GM21576 (cell line): ENCODE measurements around the gene LAMC3.

Experiments used
- ATAC-seq: cut with Tn5 transposase; IDR thresholded peaks from one replicate; pipeline ENCODE4 v1.9.1; 2021; ENCODE audit warnings: mild to moderate bottlenecking, moderate library complexity; ENCODE audit not compliant: unreplicated experiment

Gene LAMC3

GRCh38 chr9:131068076-131068816, 59.3 kb downstream of the LAMC3 start:
- ATAC-seq, result no peak

- no peak for ATAC-seq
Measured at GRCh38 chr9:131069699-131070098, 60.7 kb downstream of the LAMC3 start.

- ATAC-seq, result no peak
Measured at GRCh38 chr9:131072107-131072870, 63.3 kb downstream of the LAMC3 start.

GRCh38 chr9:131072871-131073237, 63.9 kb downstream of the LAMC3 start:
- ATAC-seq, result no peak

DNA sequence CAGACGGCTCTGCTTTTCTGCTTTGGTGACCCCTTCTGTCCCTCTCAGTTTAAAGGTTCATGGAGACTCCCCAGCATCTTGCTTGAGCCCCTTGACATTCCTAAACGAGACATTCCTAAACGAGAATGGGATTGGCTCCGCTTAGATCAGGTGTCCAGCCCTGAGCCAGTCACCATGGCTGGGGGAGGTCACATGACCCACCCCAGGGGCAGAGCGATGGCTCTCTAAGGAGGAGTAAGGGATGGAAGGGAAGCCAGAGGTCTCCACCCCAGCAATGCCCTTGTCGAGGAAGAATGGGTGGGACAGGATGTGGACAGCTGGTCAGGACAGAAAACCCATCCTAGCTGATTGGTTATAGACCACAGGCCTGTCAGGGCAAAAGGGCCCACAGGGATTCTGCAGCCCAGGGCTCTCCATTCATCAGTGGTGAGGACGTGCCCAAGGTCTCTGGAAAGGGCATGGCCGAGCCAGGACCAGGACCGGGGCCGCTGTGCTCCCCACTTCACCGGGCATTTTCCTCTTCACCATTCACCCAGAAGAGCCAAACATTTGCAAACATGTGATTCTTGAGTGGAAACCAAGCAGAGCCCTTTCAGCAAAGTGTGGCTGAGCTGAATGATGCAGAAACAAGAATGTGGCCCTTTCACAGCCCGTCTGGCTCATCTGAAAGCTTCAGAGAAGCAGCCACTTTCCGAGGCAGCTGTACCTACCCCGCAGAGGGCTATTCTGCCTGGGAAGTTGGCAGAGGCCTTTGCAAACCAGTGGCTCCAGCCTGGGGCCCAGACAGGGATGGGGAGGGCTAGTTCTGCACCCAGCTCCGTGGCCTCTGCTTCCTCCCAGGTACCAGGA, 67.6 kb downstream of the LAMC3 start:
- no peak for ATAC-seq

GRCh38 chr9:131078427-131079366, 69.7 kb downstream of the LAMC3 start:
- no peak for ATAC-seq

- no peak for ATAC-seq
Measured at GRCh38 chr9:131080589-131080988, 71.6 kb downstream of the LAMC3 start.

DNA sequence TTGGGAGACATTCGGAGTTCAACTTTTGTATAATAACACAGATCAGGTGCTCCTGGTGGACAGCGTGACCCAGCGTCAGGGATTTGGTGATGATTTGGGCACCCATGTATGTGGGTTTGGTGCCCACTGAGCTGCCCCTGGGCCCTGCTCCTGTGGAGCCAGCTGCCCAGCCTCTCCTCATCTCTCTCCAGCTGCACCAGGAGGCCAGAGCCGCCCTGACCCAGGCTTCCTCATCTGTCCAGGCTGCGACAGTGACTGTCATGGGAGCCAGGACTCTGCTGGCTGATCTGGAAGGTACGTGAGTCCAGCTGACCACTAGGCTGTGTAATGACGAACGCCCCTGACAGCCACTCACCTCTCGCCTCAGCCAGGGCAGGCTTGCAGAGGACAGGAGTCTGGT, 72.9 kb downstream of the LAMC3 start:
- no peak for ATAC-seq

GRCh38 chr9:131082774-131083512, 74.0 kb downstream of the LAMC3 start:
- no peak for ATAC-seq

- no peak for ATAC-seq
Measured at GRCh38 chr9:131084661-131085369, 75.8 kb downstream of the LAMC3 start.

DNA sequence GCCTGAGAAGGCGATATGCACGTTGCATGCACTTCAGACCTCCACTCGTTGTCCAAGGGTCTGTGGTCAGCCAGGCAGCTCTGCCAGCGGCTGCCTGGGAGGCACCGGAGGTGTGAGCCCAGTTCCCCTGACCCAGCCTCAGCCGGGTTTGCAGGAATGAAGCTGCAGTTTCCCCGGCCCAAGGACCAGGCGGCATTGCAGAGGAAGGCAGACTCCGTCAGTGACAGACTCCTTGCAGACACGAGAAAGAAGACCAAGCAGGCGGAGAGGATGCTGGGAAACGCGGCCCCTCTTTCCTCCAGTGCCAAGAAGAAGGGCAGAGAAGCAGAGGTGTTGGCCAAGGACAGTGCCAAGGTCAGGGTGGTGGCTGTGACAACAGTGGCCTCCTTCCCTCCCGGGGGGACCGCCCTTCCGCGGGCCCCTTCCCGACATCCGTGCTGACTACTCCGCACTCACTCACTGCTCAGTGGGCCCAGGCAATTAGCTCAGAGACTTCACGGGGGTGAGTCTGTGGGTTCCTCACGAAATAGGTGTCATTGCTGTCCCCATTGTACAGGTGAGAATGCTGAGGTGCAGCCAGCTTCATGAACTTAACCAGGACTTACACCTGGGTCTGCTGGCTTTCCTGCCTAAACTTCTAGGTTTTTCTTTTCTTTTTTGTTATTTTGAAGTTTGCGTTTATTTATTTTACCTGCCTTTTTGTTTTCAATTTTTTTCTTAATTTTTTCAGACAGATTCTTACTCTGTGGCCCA, 76.6 kb downstream of the LAMC3 start:
- no peak for ATAC-seq

DNA sequence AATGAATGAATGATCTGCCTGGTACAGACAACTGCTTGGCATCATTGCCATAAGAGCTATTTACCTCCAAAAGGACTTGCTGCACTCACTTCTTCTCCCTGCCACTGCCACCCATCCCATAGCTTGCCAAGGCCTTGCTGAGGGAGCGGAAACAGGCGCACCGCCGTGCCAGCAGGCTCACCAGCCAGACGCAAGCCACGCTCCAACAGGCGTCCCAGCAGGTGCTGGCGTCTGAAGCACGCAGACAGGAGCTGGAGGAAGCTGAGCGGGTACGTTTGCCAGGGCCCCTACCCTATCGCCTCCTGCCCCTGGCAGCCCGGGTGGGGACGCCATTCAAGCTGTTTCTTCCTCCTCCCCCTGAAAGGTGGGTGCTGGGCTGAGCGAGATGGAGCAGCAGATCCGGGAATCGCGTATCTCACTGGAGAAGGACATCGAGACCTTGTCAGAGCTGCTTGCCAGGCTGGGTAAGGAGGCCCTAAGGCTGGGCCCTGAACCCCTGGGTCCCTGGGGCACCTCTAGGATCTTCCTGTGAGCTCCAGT, 78.5 kb downstream of the LAMC3 start:
- ATAC-seq, result no peak

DNA sequence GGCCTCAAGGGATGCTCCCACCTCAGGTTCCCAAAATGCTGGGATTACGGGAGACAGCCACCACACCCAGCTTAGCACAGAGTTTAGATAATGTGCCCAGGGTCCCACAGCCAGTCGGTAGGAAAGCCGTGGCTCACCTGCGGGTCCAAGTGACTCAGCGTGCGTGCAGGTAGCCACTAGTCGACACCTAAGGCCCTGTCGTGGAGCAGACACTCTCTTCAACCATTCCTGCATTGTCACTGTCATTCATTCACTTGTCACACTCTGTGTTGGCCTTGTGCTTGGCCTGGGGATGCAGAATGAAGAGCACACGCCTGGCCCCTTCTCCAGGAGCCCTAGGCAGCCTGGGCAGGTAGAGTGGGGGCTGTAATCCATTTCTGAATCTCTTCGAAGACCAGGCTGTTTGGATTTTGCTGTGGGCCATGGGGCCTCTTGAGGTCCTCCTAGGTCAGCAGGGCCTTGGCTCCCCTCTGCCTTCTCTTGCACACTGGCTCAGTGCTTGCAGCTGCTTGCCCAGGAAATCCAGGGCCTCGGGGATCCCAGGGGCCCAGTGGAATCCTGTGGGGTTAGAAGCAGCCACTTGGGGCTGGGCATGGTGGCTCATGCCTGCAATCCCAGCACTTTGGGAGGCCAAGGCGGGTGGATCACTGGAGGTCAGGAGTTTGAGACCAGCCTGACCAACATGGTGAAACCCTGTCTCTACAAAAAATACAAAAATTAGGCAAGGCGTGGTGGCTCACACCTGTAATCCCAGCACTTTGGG, 81.2 kb downstream of the LAMC3 start:
- ATAC-seq, result no peak

DNA sequence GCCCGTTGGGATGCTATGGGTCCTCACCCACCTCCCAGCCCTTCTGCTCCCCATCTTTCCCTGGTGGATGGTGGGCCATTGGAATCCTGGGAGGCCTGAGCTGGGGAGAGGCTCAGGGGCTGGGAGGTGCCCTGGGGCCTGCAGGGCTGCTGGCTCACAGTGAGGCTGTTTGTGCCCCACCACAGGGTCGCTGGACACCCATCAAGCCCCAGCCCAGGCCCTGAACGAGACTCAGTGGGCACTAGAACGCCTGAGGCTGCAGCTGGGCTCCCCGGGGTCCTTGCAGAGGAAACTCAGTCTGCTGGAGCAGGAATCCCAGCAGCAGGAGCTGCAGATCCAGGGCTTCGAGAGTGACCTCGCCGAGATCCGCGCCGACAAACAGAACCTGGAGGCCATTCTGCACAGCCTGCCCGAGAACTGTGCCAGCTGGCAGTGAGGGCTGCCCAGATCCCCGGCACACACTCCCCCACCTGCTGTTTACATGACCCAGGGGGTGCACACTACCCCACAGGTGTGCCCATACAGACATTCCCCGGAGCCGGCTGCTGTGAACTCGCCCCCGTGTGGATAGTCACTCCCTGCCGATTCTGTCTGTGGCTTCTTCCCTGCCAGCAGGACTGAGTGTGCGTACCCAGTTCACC, 82.5 kb downstream of the LAMC3 start:
- no peak for ATAC-seq

- ATAC-seq, result no peak
Measured at GRCh38 chr9:131092030-131092429, 83.1 kb downstream of the LAMC3 start.

DNA sequence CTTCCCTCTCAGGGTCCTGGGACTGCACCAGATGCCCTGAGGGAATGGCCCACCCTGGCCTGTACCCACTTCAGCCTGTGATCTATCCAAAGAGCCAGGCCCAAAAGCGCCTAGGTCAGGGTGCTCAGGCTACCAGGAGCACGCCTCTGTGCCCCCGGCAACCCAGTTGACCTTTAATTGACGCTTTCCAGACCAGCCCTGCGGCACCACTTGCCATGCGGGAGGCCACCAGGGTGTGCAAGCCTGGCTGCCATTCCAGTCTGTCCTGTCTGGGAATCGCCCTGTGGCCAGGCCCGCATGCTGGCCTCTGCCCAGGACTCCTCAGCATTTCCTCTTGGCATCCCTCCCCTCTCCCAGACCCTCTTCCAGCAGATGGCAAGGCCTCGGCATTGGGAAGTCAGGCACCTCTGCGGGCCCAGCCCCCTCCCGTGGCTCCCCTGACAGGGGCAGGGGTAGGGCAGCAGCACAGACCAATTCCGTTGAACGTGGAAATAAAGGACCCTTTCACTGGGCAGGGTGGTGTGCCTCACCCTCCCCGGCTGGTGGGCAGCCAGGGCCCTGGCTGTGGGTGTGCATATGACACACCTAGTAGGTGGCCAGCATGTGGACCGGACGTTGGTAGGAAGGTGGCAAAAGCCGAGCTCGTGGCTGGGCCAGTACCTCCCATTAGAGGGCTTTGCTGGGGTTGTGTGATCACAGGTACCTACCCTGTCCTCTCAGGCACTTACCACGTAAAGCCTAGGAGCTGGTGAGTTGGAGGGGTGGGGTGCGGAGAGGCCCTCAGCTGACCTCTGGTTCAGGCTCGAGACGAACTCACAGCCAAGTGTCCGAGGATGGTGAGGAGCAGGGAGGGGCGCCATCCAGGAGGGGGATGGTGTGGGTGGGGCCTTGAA, 83.8 kb downstream of the LAMC3 start:
- no peak for ATAC-seq
